Lower lobe of right lung (tissue), 2 donors: ENCODE data around the gene DCX. TPM values are rescaled to one million over a fixed set of nuclear protein-coding genes. Genes with fewer than 3 reads are reported as not detected.

Experiments used
- ATAC-seq, 2 donors: fragments of 200-7000 bp; cut with Tn5 transposase; one replicate each; pipeline ENCODE4 v1.9.1; 2020 to 2022; ENCODE audit warnings: mild to moderate bottlenecking in 2 of 2, moderate library complexity in 2 of 2
- DNase-seq: peaks from one replicate; pipeline ENCODE4 v3.0.0-alpha.2; 2020
- H3K27ac ChIP-seq: fragments of 200-600 bp; one replicate; pipeline ENCODE4 v1.8.0; 2022
- H3K27me3 ChIP-seq: fragments of 200-600 bp; one replicate; pipeline ENCODE4 v1.8.0; 2022; ENCODE audit warnings: low read depth
- H3K36me3 ChIP-seq: fragments of 200-600 bp; one replicate; pipeline ENCODE4 v1.8.0; 2022; ENCODE audit warnings: mild to moderate bottlenecking
- H3K4me1 ChIP-seq: fragments of 200-600 bp; one replicate; pipeline ENCODE4 v1.8.0; 2022
- H3K4me3 ChIP-seq: fragments of 200-600 bp; one replicate; pipeline ENCODE4 v1.8.0; 2022; ENCODE audit warnings: mild to moderate bottlenecking
- H3K9me3 ChIP-seq: fragments of 200-600 bp; one replicate; pipeline ENCODE4 v1.8.0; 2022
- intact Hi-C: fragments of 100-400 bp; cut with DNase I; formaldehyde crosslinking; loops from one replicate; pipeline ENCODE4 v1.11.0; 2022
- total RNA-seq: library from RNA; stranded (reverse); fragmentation: NEBNext Ultra II Directional; extraction: Animal tissue kit (Norgen Biotek cat#: 25700); gene quantifications from one replicate; pipeline ENCODE4 v1.2.1, GENCODE V29; 2021
- TF ChIP-seq, protein P1 (sequence below): fragments of 200-600 bp; IDR thresholded peaks from one replicate; pipeline ENCODE4 v1.8.0; 2022; ENCODE audit warnings: antibody characterized with exemption, mild to moderate bottlenecking
- donor health status: DM: no; HTN: yes; CAD: no; lungs with severe emphysema.

Gene DCX
- total RNA-seq, 1 donor from 2014 or later = not detected

DNA sequence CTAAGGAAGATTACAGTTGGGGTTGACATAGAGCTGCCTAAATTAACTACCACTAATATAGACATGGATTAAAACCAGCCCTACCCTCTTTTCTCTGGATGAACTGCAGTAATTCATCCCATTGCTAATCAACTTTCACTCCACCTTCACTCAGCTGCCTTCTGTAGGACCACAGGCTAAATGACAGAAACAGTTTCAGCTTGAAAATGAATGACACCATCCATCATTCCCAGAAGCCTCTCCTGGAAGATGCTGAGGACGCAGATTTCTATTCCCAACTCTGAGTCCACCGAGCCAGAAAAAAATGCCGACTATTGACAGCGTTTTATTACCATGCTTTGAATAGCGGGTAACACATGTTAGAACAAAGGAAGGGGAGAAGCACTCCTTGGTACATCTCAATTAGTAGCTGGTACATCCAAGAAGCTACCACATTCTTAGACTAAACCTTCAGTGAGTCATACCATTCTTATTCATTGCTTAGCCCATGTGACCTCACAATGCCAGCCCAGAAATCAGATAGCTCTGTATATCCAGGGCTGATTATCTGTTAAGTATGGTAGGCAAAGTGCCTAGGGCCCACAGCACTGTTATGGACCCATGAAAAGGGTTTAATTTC lies 25.3 kb downstream of the DCX start:
- Histone ChIP-seq H3K27me3 (no peaks in the 10 kb centered on the region), H3K36me3 (no peaks in the 10 kb centered on the region), H3K9me3 (no peaks in the 10 kb centered on the region), H3K4me1 (no peaks in the 10 kb centered on the region), H3K4me3 (no peak overlapping the region), H3K27ac (no peak overlapping the region)
- intact Hi-C loops = no loop called here
- DNase-seq (no peak), ATAC-seq (no peak)
- TF ChIP-seq, protein P1, sequence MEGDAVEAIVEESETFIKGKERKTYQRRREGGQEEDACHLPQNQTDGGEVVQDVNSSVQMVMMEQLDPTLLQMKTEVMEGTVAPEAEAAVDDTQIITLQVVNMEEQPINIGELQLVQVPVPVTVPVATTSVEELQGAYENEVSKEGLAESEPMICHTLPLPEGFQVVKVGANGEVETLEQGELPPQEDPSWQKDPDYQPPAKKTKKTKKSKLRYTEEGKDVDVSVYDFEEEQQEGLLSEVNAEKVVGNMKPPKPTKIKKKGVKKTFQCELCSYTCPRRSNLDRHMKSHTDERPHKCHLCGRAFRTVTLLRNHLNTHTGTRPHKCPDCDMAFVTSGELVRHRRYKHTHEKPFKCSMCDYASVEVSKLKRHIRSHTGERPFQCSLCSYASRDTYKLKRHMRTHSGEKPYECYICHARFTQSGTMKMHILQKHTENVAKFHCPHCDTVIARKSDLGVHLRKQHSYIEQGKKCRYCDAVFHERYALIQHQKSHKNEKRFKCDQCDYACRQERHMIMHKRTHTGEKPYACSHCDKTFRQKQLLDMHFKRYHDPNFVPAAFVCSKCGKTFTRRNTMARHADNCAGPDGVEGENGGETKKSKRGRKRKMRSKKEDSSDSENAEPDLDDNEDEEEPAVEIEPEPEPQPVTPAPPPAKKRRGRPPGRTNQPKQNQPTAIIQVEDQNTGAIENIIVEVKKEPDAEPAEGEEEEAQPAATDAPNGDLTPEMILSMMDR = no peak

DNA sequence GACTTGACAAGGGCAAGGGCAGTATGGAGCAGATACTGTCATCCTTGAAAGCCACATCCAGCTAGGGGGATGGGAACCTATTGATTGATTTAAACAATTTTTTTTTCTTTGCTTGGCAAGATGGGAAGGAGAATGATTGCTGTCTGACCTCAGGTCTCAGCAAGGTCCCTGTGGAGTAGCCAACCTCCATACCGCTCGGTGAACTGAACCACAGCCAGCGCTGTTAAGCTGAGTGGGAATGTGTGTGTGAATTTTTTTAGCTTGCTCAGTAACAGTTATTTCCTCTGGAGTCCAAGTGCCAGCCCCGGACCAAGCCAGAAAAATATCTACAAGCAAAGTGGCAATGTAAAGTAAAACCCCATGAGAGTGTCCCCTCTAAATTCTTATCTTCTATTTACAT lies 25.9 kb downstream of the DCX start:
- Histone ChIP-seq H3K4me3 (no peak overlapping the region), H3K4me1 (no peaks in the 10 kb centered on the region), H3K36me3 (no peaks in the 10 kb centered on the region), H3K27me3 (no peaks in the 10 kb centered on the region), H3K27ac (no peak overlapping the region), H3K9me3 (no peaks in the 10 kb centered on the region)
- intact Hi-C loops = no loop called here
- TF ChIP-seq, protein P1 = no peak
- ATAC-seq (no peak), DNase-seq (no peak)

DNA sequence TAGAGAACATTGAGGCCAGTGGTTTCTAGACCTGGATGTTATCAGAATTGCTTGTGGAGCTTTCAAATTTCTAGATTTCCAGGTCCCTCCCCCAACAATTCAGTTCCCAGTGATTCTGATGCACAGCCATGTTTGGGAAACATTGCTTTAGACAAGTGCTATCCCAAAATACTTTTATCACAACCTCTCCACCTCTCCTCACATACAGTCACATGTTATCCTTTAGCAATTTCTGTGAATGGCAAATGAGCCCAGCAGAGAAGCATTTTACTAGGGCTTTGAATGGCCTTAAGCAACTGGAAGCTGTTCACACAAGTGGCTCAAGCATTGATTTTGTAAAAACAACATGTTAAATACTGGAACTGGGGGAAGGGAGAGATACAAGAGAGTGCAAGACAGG lies 29.7 kb downstream of the DCX start:
- H3K4me1 ChIP-seq = no peaks in the 10 kb centered on the region
- no peaks in the 10 kb centered on the region for H3K9me3 ChIP-seq
- H3K4me3 ChIP-seq = no peak overlapping the region
- ATAC-seq (no peak), DNase-seq (no peak)
- intact Hi-C loops = no loop called here
- H3K27ac ChIP-seq = no peak overlapping the region
- H3K36me3 ChIP-seq = no peaks in the 10 kb centered on the region
- TF ChIP-seq, protein P1 = no peak
- no peaks in the 10 kb centered on the region for H3K27me3 ChIP-seq

DNA sequence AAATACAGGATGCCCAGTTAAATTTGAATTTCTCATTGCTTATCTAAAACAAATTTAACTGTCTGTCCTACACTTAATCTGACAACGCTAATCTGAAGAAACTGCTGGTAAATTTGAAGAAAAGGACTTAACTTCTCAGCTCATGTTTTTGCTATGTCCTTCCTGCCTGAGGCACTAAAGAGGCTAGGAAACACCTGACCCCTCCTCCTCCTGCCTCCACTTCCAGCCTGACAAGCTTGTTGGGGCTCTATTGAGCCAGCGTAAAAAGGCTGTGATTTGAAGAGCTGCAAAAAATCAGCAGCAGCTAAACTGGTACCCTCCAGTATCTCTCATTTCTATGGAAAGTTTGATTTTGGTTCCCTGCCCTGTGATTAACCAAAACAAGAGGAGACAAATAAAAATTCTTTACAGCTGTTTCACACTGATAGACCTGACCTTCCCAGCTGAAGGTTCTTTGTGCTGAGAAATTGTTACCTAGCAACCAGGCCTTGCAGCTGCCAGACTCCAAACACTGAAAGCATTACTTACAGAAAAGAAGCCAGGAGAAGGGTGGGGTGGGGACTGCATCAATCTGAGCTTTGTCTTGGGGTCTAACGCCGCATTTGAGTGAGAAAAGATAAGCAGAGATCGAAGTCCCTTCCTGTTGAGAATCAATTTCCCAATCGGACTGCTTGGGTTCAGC lies 35.0 kb downstream of the DCX start:
- no peak for ATAC-seq
- intact Hi-C loops = no loop called here

DNA sequence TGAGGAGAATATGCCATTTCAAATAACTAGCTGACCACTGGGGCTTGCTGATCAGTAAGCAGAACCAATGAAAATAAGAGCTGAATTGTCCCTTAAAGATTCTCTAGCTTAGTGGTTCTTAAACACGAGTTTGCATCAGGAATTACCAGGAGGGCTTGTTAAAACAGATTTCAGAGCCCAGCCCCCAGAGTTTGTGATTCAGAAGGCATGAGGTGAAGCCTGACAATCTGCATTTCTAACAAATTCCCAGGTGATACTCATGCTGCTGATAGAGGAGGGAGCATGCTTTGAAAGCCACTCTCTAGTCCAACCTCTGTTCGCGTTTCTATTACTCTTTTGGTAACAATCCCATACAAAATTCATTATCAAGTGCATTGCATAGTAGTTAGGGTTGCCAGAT lies 35.5 kb downstream of the DCX start:
- no peak overlapping the region for H3K27ac ChIP-seq
- H3K4me3 ChIP-seq = no peak overlapping the region
- ATAC-seq = no peak
- H3K36me3 ChIP-seq = no peaks in the 10 kb centered on the region
- DNase-seq = no peak
- H3K4me1 ChIP-seq = no peaks in the 10 kb centered on the region
- no peaks in the 10 kb centered on the region for H3K9me3 ChIP-seq
- TF ChIP-seq, protein P1 = no peak
- H3K27me3 ChIP-seq = no peaks in the 10 kb centered on the region
- intact Hi-C loops = no loop called here

More for the DNA sequence above, 35.0 kb downstream of the DCX start:
- Histone ChIP-seq H3K4me1 (no peaks in the 10 kb centered on the region), H3K4me3 (no peak overlapping the region), H3K27me3 (no peaks in the 10 kb centered on the region), H3K27ac (no peak overlapping the region), H3K36me3 (no peaks in the 10 kb centered on the region), H3K9me3 (no peaks in the 10 kb centered on the region)
- TF ChIP-seq, protein P1 = no peak
- no peak for DNase-seq
